ENCODE measurements around the gene PAPPA.

The PAPPA gene

DNA sequence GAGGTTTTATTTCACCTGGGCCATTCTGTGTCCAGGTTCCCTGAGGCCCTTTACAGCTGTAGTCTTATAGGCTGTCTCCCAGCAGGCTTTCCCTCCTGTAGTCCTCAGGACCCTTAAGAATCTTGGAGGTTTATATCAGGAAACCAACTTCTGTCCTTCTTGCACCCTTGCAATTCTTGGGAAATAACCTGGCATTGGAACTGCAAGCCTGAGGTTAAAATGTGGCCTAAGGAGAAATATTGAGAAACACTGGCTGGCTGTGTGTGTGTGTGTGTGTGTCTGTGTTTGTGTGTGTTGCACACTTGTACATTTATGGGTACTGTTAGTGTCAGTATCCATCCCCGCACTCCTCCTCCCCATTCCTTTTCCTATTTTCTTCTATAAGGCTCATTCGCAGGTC, 168.9 kb downstream of the PAPPA start:
- no peak for DNase-seq

- DNase-seq, result no peak
These were observed 169.4 kb downstream of the PAPPA start for GRCh38 chr9:116323012-116323411.

DNA sequence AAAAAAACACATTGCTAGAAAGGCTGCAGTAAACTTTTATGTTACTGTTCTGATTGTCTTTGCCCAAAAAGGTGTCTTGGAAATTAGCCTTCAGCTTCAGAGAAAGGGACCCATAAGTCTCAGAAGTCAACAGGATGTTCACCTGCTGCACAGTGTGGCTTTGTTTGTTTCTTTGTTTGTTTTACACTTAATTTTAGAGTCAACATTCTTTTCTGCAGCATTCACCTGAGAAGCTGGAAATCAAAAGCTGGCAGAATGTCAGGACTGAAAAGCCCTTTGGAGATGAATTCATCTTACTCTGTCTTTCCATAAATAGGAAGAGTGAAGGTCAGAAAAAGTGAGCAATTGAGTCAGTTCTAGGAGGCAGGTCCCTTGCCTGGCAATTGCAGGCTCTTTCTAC, 170.0 kb downstream of the PAPPA start:
- DNase-seq, result no peak

- DNase-seq, result no peak
These were observed 172.3 kb downstream of the PAPPA start for GRCh38 chr9:116325924-116326323.

GRCh38 chr9:116327701-116328405, 174.3 kb downstream of the PAPPA start:
- no peak for DNase-seq

DNA sequence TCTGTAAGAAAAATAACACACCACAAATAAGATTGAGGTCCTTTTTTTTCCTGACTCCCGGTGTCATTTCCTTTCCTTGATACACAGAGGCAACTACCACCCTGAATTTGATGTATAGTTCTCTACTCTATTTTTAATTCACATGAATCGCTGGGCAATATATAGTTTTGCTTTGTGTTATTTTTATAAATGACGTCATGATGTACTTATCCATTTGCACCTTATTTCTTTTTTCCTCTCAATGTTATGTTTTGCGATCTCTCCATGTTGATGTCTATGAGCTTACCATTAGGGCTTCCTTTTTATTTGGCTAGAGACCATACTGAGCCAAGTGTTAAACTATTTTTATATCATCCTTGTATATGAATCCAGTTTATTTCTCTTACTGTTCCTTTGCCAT, 175.9 kb downstream of the PAPPA start:
- no peak for DNase-seq

DNA sequence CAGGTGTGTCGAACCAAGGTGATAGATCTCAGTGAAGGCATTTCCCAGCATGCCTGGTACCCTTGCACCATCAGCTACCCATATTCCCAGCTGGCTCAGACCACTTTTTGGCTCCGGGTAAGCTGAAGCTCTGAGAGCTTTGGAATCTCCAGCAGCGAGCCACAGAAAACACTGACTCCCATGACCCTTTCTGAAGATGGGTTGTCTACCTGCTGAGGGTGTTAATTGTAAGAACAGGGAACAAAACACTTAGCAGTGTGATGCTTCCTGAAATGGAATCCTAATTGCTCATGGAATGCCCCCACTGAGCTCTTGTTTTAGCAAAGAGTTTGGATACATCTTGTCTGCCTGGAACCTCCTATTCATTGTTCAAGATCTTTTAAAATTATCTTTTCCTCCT, 177.7 kb downstream of the PAPPA start:
- no peak for DNase-seq

- no peak for DNase-seq
These were observed 178.5 kb downstream of the PAPPA start for GRCh38 chr9:116332090-116332489.

DNA sequence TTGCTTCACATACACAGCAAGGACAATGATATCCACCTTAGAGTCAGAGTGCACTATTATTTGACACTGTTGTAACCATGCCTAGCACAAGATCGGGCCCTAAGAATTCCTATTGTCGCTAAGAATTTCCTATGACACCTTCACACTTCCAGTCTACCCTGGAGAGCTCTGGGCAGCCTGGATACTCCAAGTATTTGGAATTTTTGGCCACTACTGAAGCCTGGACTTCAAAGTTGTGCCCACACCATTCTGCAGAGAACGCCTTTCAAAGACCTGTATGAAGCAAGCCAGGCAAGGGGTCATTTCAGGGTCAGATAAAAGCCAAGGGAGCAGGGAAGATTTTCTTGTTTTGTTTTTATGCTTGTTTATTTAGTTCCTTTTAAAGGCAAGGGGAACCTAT, 179.7 kb downstream of the PAPPA start:
- DNase-seq, result no peak

GRCh38 chr9:116334546-116335150, 181.1 kb downstream of the PAPPA start:
- no peak for DNase-seq

DNA sequence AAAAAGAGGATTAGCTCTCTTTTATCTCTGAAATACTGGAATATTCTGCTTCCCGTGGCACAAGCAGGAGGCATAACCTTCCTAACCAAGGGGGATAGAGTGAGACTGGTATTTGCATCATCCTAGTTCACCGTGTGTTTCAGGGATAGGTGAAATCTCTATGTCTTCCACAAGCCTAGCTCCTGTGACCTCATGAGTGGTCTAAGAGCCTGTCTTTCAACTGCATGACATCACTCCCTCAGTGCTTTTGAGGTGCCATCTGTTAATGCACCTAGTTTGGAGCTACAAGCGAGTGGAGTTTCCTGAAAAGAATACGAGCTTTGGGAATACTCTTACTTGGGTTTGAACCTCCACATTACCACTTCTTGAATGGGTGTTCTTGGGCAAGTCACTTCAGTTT, 181.8 kb downstream of the PAPPA start:
- no peak for DNase-seq

DNA sequence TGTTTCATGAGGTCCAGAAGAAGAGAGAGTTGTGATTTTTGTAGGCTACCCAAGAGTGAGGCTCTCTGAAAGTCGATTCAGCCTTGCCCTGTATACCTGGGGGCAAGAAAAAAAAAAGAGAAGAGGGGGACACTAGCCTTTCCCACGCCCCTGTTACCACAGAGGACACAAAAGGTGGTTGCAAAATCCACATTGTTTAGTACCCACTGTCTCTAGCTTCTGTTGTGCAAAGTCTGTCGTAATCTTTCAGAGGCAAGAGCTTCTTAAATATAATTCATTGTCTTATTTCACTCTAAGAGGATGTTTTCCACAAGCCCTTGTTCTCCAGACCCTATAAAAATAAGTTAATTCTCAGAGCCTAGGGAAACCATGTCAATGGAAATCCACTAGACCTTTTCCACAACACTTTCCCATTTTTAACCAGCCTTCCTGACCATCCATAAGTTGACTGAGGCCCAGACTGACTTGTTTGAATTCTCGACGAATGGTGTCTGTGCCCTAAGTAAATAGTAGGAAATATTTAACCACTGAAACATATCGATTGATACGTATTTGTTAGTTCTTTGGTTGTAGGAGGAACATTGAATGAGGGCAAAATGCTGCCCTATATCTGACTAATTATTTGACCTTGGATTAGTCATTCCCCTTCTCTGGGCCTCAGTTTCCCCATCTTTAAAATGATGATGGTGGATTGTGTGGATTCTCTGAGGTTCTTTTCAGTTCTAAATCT, 182.7 kb downstream of the PAPPA start:
- DNase-seq, result no peak

DNA sequence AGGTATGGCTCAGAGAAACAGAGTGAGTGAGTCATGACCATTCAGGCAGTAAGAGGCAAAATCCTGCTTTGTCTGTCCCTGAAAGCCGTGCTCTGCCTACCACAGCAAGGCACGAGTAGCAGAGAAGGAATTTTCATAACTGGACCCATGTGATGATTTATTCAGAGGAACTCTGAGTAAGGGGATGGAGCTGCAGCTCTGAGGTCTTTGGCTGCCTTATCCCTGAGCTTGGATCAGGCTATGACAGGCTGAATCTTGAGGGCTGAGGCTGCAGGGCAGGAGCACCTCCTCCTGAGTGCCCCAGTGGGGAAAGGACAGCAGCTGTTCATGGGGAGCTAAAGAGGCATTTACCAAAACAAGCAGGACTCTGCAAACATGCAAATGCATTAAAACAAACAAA, 183.4 kb downstream of the PAPPA start:
- DNase-seq, result no peak

DNA sequence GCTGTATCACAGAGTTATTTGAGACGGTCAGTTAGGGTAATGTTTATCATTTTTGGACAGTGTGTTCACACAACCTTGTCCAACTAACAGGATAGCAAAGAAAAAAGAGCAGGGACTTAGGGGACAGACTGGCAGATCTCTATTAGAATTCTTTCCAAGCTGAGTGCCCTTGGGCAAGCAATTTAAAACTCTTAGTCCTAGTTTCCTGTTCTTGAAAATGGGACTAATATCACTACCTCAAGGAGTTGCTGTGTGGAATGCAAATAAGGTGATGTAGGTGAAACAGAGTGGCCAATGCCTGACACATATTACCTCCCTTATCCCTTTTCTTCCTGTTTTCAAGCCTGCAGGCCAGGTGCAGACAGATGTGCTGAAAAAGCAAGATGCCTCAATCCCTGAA, 186.7 kb downstream of the PAPPA start:
- no peak for DNase-seq

GRCh38 chr9:116342061-116342460, 188.5 kb downstream of the PAPPA start:
- no peak for DNase-seq

GRCh38 chr9:116342941-116343340, 189.3 kb downstream of the PAPPA start:
- no peak for DNase-seq

DNA sequence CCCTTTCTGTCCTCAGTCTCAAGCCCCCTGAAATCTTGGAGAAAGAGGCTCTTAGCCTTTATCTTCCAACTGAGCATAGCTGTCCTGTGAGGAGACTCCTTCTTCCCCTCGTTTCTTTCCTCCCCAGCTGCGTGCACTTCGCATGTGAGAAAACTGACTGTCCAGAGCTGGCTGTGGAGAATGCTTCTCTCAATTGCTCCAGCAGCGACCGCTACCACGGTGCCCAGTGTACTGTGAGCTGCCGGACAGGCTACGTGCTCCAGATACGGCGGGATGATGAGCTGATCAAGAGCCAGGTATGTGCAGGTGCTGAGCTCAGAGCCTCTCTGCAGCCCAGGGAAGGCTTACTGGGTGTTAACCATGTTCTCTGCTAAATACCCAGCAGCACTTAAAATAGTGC, 190.8 kb downstream of the PAPPA start:
- no peak for DNase-seq

DNA sequence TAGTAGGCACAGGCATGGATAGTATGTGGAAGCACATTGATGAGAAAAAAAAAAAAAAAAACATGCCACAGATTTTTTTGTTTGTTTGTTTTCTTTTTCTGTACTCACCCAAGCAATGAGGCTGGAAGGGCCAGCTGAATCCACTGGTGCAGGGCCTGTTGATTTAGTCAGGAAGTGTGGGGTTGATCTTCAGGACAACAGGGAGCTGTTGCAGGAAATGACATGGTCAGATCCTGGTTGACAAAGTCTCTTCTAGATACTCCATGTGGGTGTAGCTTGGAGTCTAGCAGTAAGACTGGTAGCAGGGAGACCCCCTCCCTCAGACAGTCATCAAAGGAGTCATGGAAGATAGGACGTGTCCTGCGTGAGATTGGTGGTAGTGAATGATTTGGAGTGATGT, 191.8 kb downstream of the PAPPA start:
- DNase-seq, result no peak

GRCh38 chr9:116345817-116346216, 192.2 kb downstream of the PAPPA start:
- DNase-seq, result no peak

DNA sequence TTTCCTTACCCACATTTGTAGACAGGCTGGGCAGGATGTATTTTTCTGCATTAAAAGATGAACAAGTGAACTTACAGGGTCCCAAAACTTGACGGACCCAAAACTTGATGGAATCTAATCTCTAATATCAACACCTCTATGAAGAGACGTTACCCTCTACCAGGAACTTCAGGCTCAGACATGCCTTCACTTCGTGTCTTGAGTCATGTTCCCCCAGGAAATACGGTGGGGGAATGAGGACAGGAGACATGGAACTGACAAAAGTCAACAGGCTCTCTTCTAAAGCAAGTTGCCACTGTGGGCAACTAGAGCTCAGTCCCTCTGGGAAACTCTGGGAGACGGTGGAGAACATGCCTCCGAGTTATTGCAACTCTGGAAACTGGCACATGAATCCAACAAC, 196.1 kb downstream of the PAPPA start:
- no peak for DNase-seq

DNA sequence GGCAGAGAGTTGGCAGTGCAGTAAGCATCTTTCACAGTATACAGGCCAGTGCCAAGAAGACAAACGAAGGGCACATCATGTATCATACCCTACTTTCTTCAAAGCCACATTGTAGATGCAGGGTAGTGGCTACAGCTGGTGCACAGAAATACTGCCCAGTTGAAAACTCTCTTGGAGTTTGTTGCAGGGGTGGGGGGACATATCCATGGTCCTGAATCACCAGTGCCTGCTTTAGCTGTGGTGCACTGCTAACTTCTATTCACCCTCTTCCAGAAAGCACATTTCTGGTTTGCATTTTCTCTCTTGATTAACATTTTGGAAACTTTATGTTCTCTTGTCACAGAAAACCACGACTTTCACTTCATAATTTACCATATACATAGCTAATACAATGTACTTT, 196.6 kb downstream of the PAPPA start:
- no peak for DNase-seq

DNA sequence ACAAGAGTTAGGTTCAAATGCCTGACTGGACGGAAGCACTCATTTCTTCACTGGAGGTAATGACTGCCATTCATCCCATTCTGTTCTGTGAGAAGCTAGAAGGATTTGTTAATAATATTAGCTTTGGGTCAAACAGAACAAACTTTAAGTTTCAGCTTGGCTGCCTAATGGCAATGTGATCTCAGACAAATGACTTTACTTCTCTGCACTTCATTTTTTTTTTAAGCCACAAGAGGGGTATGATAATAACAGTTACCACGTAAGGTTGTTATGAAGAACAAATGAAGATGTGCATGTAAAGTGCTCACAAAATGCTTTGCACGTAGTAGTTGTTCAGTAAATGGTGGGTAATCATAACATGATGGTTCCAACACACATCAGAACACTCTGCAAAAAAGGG, 199.4 kb downstream of the PAPPA start:
- no peak for DNase-seq

DNA sequence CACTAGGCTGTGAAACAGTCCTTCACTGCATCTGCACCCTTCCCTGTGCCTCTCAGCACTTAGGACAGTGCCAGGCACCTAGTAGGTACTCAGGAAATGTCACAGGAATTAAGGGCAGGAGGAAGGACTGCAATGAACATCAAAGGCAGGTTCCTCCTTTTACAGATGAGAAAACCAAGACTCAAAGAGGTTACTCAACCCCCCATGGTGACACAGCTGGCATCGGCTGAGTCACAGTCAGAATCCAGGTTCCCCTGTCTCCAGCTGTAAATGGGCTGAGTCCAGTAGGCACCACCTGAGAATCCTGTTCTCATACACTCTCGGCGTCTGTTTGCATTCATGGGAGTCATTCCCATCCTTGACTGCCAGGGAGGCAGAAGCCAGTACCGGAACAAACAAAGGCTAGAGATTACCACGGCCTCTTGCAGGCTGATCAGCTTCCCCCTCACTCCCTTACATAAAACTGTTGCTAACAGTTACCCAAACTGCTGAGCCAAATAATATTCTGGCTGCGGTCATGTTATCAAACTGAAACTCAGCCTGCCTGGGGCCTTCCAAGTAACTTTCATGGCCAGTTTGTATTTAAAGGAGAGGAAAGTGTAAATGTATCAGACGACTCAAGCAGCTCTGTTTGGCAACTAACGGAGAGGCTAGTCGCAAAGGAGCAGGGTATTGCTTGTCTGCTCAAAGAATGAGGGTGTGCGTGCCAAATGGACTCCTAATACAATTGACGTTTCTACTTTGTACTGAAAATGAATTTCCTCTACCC, 201.7 kb downstream of the PAPPA start:
- DNase-seq, result no peak

- no peak for DNase-seq
These were observed 204.7 kb downstream of the PAPPA start for GRCh38 chr9:116358251-116358650.

All from activated CD8-positive, alpha-beta memory T cell treated with anti-CD3 and anti-CD28 coated beads, Interleukin-2, amount 50 U/mL, for 4 hours (primary cell).